Superior temporal gyrus (tissue), 1 donor: ENCODE data around the gene RNF32.

Source experiments
- DNase-seq: peaks from one replicate; pipeline ENCODE4 v3.0.0-alpha.2; 2016; ENCODE audit errors: extremely low spot score

The RNF32 gene

DNA sequence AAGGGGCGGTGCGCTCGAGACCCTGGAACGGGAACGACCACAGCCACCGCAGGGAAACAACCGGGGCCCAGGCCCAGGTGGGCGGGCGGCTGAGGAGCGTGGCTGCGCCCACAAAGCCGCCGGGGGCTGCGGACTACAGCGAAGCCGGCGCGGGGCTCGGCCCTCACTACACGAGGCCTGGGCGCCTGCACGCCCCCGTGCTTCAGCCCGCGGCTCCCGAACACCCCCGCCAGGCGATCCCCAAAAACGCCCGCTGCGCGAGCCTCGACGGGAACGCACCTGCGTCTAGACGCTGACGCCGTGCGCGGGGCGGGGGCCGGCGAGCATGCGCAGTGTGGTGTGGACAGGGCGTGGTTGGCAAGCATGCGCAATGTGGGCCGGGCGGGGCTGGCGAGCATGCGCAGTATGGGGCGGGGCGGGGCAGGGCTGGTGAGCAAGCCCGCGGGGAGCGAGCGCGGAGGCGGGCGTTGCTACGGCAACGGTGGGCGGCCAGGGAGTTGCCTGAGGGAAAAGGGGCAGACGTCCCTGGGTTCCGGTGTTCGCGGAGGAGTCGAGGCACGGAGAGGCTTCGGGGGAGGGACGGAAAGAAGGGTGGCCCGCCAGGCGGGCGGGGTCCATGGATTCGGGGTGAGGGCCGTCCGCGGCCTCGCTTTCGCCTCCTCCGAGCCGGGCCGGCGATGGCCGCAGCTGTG lies at the start of gene RNF32:
RNF32 (plus strand) TSS at position 518 of the 692 bp plus-strand sequence. CDS start 3,104 bp downstream, outside the sequence.
- DNase-seq = peak; percentile 83

DNA sequence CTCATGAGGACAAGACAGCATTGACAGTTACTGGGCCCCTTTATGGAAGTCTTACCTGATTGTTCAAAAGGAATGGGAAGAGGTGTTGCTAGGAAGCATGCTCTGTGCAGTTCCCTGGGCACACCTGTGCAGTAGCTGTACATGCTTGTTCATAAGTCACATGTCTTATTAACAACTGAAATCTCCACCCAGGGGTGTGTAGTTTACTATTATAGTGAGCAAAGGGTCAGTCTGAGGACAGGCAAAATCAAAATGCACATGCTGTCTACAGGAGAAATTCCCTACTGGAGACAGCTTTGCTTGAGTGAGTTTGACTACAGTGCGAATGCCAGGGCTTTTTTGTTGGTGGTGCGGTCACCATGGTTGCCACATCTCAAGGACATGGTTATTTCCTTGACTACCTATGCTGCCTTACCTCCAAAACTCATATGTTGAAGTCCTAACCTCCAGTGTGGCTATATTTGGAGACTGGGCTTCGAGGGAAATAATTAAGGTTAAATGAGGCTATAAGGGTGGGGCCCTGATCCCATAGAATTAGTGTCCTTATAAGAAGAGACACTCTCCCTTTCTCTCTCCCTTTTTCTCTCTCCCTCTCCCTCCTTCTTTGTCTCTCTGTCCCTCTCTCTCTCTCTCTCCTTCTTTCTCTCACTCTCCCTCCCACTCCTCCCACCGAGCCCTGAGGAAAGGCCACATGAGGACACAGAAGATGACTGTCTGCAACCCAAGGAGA lies 48.3 kb upstream of the RNF32 start:
- no peak for DNase-seq

DNA sequence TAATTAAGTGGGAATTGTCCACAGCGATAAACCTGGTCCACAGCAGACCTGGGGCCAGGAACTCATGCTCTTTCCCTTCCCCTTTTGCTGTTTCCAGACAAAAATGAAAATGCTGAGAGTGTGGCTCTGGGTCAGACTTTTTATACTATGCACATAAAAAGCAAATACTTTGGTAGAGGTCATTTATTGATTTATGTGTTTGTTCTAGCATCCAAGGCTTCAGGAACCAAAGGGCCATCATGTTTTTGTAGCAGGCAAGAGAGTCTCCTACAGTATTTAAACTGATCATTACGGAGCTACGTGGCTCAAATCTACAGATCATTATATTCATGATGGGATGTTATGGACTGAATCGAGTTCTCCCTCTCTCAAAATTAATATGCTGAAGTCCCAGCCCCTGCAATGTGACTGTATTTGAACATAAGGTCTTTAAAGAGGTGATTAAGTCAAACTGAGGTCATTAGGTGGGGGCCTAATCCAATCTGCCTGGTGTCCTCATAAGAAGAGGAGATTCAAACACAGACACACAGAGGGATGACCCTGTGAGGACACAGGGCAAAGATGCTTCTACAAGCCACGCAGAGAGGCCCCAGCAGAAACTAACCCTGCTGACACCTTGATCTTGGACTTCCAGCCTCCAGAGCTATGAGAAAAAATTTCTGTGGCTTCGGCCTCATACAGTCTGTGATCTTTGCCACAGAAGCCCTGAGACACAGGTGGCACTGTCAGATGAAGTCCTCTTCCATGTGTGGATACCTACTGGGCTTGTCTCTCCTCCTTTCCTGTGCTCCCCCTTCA lies 46.1 kb upstream of the RNF32 start:
- no peak for DNase-seq

DNA sequence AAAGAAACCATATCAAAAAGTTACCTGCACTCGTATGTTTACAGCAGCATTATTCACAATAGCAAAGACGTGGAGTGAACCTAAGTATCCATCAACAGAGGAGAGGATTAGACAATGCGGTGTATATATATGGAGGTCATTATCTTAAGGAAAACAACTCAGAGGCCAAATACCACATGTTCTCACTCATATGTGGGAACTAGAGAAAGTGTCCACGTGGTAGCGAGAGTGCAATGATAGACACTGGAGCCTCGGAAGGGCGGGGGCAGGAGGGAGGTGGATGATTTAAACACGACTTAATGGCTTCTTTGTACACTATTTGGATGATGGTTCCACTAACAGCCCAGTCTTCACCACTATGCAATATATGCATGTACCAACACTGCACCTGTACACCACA lies 40.1 kb upstream of the RNF32 start:
- no peak for DNase-seq

DNA sequence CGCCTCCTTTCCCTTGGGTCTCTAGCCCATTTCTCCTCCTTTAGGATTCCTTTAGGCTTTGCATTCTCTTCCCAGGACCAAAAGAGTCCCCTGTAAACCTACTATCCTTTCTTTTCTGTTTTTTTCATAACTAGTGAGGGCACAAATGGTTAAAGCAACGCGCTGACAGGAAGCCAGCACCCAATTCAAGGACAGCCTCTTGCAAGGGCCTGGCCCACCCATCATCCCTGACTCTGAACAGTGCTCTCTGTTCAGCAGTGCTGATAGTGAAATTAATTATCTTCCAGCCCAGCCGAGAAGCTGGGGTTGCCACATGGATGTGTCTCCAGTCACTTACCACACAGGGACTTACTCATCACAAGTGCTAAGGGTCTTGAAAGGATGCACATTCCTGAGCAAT lies 38.3 kb upstream of the RNF32 start:
- no peak for DNase-seq

DNA sequence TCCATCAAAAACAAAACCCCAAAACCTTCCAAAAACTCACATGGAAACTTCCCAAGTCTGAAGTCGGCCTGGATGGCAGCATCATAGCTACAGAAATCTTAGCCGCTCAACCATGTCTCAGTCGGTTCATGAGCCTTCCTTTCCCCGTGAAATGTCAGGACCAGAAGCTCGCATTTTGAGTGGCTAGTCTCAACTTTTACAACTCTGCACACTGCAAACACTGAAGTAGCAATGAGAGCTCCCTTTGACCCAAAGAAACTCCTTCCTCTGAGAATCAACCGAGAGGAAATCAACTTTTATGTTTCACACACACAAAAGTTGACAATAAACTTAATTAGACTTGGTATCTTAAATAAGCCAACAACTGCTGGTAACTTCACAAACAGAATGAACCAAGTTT lies 37.6 kb upstream of the RNF32 start:
- DNase-seq = no peak

DNA sequence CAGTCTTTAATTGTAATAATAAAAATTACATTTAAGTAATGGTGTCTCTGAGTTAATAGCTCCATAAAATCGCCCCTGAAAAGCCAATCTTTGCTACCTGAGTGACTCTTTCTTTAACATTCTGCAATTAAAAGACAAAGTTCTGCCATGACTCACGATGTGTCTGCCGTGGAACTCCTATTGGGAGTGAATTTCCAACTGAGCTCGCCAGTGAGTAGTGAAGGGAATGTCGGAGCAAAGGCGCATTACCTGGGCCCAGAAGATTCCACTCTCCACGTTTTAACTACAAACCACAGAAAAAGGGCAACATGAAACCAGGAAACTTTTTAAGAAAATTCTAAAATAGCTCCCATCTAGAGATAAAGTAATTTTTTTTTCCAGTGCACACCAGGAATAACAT lies 36.9 kb upstream of the RNF32 start:
- DNase-seq = no peak

DNA sequence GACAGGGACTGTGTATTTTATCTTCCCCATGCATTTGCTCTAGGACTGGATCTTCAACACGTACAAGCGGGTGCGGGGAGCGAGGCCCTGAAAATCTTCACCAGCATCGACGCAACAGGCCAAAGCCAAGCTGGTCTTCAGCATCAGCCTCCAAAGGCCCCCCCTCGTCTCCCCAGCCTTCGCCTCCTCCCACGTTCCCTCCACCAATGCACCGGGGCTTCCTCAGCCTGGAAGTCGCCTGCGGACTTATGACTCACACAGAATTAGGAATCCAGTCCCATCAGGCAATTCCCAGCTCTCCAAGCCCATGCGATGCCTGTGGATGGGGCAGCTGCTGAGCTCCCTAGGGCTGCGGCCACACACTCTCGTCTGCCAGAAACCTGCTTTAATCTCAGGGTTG lies 36.3 kb upstream of the RNF32 start:
- DNase-seq = no peak

DNA sequence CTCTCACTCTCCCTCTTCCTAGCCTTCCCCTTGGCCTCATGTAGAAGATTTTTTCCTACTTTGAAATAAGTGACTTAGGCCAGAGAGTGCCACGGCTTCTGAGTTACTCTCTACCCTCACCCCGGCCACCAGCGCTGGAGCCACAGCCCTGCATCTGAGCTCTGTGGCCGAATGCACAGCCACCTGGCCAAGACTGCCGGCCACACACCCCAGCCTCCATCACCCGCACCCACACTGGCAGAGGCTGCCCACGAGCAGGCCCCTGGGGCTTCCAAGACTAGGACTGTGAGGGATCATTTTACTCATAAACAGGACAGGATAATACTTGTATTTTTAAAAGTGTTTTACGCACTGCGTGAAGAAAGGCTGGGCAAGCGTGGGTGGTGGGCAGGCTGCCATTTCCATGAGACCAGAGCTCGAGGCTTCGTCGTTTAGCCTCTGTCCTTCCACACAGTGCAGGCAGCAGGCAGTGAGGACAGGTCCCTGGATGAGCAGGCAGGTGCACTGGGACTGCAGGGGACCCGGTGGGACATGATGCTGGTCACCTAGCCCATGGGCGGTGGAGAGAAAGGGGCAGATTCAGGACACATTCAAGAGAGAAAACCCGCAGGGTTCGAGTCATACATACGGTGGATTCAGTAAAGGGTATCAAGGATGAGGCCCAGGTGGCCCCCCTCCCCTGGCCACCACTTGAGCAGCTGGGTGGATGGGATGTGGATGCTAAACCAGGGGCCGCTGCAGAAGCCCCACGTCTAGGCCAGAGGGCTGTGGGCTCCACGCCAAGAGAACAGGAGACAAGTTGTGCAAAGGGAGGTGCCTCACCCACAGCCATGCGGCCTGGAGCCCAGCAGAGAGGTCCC lies 35.5 kb upstream of the RNF32 start:
- DNase-seq = no peak

DNA sequence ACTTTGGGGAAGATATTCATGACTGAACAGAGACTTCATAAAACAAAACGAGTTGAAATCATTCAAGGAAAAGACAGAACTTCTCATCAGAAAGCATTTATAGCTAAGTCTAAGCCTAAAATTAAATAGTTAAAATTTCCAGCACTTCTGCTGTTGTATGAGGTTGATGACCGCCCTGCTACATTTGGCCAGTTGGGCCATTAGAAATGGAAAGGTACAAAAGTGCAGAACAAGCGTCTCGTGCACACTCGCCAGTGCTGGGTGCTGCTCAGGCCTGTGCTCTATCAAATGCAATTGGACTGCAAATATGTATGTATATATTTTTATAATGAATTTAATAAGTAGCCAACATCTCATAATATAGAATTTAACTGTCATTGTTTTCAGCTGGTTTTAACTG lies 34.4 kb upstream of the RNF32 start:
- DNase-seq = no peak

DNA sequence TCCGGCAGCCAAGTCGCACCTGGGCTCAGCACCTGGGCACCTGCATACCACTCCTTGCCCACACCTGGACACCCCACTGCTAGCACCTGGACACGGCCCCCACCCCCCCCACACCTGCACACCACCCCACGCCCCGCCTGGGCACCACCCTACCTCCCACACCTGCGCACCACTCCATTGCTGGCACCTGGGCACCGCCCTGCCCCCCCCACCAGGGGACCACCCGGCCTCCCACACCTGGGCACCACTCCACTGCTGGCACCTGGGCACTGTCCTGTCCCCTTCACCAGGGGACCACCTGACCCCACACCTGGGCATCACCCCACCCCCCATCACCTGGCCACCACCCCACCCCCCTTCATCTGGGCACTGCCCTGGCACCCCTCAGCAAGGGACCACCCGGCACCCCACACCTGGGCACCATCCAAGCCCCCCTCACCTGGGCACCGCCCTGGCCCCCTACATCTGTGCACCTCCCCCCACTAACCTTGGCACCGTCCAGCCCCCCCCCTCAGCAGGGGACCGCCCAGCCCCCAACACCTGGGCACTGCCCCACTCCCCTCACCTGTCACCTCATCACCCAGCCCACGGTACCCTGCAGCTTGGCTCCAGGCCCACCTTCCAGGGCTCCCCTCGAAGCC lies 33.8 kb upstream of the RNF32 start:
- no peak for DNase-seq

DNA sequence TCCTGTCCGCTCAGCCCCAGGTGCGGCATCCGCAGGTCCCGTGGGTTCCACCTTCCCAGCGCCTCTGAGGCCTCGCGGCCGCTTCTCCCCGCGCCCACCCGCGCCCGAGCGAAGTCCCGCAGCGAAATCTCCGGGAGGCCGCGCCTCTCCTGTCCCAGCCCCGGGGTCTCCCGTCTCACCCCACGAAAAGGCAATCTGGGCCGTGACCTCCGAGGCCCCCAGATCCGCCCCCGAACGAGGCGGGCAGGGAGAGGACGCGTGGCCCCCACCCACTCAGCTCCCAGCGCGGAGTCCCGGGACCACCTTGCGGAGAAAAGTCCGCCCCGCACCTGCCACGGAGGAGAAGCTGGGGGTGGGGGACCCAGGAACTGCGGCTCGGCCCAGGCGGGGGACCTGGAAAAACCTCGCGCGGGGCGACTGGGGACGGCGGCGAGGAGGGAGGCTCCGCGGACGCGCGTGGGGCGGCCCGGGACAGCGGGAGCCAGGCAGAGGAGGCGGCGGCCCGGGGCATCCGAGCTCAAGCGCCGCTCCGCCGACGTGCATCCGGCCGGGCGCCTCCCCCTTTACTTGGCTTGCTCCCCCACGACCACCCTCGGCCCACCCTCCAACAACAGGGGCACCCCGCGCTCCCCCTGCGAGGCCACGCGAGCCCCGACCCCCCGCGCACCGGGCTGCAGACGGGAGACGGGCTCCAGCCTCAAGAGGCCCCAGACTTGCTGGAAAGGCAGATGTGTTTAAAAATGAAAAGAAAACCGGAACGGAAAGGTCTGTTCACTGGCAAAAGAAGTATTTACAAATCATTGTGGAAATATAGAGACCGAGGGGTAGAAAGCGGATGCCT lies 33.0 kb upstream of the RNF32 start:
- no peak for DNase-seq

DNA sequence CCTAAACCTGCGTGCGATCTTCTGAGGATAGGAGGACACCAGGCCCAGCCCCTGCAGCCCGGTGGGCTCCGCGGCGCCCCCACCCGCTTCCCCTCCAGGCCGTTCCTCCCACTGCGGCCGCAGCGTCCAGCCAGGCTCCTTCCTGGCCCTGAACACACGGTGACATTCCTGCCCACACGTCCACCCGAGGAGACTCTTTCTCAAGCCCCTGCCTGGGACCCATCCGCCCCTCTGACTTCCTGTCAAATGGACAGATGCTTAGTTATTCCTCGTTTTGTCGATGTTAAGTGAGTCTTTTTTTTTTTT lies 32.4 kb upstream of the RNF32 start:
- no peak for DNase-seq

DNA sequence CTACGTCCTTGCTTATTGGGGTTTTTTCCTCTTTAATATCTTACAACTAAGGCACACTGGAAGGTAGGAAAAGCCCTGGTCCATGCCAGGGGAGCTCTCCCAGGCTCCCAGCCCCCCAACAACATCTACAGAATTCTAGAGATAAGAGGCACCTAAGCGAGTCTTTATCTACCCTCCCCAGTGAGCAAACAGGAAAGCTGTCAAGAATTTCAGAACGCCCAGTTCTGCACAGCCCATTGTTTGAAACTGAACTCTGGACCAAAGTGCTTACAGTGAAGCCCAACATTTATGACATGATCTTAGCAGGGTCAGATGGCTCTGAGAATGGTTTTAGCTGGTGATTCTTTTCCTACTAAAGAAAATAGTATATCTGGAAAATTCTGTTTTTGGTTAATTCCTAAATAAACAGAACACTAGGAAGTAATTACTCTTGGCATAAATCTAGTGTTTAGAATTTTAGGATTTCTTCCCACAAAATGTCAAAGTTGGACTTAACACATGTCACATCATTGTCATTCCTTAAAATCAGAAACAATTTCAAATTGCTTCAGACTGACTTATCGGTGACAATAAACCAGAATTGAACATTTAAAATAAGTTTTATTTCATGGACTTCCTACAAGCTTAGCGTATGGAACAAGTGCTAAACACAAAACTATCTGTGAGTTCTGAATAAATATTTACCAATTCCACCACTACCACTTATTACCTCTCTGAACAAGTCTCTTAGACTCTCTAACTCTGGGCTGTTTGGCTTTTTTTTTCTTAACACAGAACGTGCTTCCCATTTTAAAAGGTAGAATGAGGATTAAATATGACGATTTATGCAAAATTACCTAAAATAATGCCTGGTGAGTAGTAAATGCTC lies 31.3 kb upstream of the RNF32 start:
- DNase-seq = no peak

DNA sequence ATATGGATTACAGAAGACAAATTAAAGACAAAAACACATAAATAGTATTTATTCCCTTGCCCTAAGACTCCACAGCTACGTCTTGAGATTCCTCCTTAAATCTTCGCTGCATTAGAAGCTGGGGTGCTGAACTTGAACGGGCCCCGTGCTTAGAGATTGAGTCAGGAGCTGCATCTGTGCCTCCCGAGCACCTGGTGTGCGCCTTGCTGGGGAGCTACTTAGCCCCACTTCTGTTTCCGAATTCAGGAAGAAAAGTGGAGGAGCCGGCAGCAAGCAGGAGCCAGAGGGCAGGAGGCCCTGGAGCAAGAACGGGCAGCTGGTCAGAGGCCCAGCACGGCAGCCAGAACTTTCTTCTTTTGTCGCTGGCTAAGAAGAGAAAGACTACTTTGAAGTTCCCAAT lies 30.4 kb upstream of the RNF32 start:
- DNase-seq = no peak

DNA sequence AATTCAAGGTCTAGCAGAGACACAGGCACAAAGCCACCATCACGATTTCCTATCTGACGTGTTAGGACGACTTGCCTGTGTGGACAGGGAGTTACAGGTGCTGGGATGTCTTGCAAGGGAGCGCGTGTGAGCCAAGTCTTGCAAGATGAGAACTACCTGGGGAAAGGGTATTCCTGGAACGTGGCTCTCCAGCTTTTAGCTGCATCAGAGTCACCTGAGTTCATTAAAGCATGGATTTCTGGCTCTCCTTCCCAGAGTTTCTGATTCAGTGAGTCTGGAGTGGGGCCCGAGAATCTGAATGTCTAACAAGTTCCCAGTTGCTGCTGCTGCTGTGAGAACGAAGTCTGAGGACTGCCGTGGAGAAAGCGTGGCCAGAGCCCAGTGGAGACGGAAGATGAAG lies 30.0 kb upstream of the RNF32 start:
- no peak for DNase-seq

DNA sequence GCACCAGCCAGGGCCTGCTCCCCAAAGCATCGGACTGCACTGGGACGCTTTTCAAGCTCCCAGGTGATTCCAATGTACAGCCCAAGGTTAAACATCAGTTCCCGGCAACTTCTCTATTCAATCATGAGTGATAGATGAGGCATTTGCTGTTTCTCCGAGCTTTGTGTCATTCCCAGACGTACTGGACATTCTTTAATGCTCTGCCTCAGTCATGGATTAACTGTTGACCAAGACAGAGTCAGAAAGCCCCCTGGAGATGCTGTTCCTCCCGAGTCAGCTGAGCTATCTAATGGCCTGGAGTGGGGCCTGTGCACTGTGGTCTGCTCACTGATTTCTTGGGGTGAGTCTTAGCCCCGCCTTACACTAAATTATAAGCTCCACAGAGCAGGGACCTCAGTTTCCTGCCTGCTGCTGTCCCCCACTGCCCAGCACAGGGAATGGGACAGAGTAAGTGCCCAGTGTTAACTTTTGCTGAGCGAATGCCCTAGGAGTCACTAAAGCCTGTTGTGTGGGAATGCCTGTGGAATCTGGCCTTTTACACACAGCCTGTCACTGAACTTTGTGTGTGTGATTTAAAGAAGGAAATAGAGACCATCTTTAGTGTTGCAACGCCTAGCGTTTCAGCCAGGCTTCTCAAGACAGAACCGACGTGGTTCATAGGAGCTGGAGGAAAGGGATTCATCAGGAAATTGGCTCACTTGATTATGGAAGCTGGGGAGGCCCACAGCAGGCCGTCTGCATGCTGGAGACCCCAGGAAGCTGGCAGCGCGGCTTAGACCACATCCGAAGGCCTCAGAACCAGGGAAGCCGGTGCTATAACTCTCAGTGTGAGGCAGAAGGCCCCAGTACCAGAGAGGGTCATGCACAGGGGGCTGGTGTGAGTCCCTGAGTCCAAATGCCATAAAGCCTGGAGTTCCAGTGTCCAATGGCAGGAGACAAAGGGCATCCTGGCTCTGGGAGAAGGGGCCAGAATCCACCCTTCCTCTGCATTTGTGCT lies 29.3 kb upstream of the RNF32 start:
- DNase-seq = no peak

DNA sequence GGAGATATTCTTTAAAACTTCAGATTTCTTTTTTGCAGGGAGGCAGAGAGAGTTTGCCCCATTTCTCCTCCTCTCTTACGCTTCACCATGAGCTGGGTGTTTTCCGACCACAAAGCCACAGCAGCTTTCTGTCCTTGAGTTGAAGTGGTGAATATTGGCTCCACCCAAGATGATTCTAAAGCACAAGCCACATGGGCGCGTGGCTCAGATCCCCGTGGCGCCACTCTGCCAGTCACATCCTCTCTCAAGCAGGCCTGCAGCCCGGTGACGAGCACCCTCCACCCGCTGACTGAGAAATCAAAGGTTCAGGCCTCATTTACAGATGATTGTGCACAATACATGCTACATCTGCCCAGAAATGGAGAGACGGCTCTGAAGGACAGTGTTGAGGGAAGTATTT lies 27.6 kb upstream of the RNF32 start:
- DNase-seq = no peak
